C4-2B (cell line): Measurements from ENCODE around the gene CCNY.

Experiments
- CTCF ChIP-seq: fragments of 450-650 bp; conservative IDR thresholded peaks from 2 replicates; pipeline ENCODE4 v1.5.1; 2017; ENCODE audit warnings: mild to moderate bottlenecking
- ZFX ChIP-seq: fragments of 450-650 bp; IDR thresholded peaks from 2 replicates; pipeline ENCODE4 v1.6.1; 2017

GRCh38 chr10:35585356-35585755 lies 249.0 kb downstream of the CCNY start:
- TF ChIP-seq CTCF (no peak), ZFX (no peak)
